Transverse colon (tissue), 4 donors: ENCODE data around the gene WRNIP1.

Source experiments
- CTCF ChIP-seq, 5 experiments: fragments of 200-600 bp in 3 of 5; fragments of 450-650 bp in 2 of 5; sonication (generic) in 3 of 5; IDR thresholded peaks; 1 replicate in 2 of 5; 2 replicates in 3 of 5; pipeline ENCODE4 v1.5.1; 2016 to 2017; ENCODE audit warnings: antibody characterized with exemption in 5 of 5, inconsistent platforms in 3 of 5, mild to moderate bottlenecking in 2 of 5, moderate library complexity in 1 of 5
- POLR2AphosphoS5 ChIP-seq, 3 donors: sonication (generic); formaldehyde crosslinking; IDR thresholded peaks; one replicate each; pipeline ENCODE4 v1.6.1; 2016; ENCODE audit warnings: antibody characterized with exemption in 3 of 3

- TF ChIP-seq CTCF (IDR thresholded peaks at IDR 0.05) (no peak), POLR2AphosphoS5 (IDR thresholded peaks at IDR 0.05) (no peak)
Measured at GRCh38 chr6:2799936-2800527, 34.8 kb downstream of the WRNIP1 start.
